ENCODE results near the gene TMEM238. TPM values are rescaled to one million over a fixed set of nuclear protein-coding genes. Genes with fewer than 3 reads are reported as not detected.
"Not testable (repeated sequence)": the region's sequence is repeated elsewhere in the genome, so short reads cannot be mapped to it uniquely, and the experiment has no call there.

Gene TMEM238, protein sequence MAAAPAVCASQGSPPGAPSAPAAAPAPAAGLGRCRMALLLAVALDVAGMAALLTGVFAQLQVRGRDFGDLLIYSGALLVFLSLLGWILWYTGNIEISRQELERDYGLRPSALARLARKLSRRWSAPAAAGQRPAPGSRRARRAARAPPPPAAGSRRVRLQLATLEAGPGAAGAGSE
- 0.22 and 0.40 TPM in 2 replicates for total RNA-seq

DNA sequence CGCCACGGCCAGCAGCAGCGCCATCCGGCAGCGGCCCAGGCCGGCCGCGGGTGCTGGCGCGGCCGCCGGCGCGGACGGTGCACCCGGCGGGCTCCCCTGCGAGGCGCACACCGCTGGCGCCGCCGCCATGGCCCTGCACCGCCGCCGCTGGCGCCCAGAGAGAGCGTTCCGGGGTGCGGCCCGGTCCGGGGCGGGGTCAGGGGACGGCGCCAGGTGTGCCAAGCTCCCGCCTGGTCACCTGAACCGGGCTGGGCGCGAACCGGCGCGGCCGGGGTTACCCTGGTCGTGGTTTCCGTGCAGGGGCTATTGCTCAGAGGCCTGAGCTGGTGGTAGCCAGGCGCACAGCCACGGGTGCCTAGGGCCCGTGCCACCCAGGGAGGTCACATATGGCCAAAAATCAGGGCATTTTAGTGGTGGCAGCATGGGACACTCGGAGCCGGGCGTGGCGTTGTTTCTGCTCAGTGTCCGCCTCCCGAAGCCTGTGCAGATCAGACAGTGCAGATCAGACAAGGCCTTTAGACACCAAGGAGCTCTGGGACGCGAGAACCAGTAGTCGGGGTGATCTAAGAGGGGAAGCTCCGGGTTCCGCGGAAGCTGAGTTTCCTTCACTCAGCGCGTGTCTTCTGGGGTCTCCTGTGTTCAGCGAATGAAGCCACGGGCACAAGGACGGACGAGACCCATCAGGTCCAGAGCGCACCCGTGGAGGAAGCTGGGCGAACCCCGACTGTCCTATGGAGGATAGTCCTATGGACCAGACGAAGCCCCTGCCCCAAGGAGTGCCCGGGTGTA lies at the start of gene TMEM238:
TSS of gene TMEM238 (minus strand) at position 162 of the 789 bp plus-strand sequence. CDS start at position 129, 33 bp downstream.
- no peak for DNase-seq (ENCODE audit: low read depth in 2 of 2)

DNA sequence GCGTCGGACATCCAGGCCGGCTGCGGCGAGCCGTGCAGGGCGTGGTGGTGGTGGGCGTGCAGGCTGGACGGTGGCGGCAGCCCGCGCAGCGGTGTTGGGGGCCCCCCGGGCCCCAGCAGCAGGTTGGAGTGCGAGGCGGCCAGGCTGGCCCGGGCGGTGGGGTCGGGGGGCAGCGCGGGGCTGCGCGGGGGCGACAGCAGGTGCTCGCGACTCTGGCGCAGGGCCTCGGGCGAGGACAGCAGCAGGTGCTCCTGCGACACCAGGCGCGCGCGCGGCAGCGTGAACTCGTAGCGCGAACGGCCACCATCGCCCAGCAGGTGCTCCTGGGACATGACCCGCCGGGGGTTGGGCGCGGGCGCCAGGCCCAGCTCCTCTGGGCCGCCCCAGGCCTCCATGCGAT lies 49.2 kb upstream of the TMEM238 start:
- no peak for DNase-seq (ENCODE audit: low read depth in 2 of 2)

DNA sequence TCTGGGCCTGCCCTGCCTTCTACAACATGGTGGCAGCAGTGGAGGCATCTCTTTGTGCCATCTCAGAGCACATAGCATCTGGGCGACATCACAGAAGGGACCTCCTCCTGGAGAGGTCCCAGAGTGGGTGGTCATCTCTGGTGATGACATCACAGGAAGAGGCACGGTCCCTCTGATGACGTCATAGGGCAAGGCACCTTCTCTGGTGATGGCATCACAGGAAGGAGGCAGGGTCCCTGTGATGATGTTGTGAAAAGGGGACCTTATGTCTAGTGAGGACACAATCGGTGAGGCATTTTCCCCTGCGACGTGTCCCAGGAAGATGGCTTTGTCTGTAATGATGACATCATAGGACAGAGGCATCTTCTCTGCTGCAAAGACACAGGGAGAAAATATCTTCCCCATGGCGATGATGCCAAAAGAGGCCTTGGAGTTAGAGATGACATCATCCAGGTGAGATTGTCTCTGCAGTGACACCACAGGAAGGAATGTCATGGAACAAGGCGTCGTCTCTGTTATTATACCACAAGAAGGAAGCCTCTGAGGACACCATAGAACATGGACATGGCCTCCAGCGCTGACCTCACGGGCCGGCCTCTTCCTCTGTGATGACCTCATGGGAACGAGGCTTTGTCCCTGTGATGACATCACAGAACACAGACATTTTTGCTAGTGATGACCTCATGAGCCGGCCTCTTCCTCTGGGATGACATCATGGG lies 48.3 kb upstream of the TMEM238 start:
- no peak for DNase-seq (ENCODE audit: low read depth in 2 of 2)

DNA sequence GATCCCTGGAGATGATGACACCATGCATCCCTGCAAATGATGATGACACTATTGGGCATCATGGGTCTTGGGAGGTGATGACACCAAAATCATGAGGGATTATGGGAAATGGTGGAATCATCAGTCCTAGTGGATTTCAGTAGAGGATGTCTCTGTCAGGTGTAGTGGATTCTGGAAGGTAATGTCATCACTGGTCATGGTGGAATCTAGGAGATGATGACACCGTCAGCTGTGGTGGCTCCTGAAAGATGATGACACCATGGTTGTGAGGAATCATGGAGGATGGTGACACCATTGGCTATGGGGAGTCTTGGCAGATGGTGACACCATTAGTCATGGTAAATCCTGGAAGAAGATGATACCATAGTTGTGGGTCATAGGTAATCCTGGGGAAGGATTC lies 47.1 kb upstream of the TMEM238 start:
- no peak for DNase-seq (ENCODE audit: low read depth in 2 of 2)

DNA sequence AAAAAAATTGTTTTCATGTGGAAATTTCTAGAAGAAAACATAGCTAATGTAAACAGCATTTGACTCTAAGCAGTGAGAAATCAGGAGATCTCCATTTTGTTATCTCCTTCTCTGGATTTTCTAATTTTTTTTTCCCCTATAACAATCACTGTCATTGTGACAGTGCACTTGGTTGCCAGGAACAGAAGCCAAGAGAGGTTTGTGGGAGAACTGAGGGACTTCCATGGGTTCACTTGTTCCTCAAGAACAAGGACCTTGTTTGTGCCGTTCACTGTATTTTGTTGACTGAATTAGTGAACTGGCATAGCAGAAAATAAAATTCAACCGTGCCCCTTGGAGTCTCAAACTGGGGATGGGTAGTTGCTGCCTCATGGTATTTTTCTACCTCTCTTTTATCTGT lies 42.0 kb upstream of the TMEM238 start:
- DNase-seq (ENCODE audit: low read depth in 2 of 2), result no peak

DNA sequence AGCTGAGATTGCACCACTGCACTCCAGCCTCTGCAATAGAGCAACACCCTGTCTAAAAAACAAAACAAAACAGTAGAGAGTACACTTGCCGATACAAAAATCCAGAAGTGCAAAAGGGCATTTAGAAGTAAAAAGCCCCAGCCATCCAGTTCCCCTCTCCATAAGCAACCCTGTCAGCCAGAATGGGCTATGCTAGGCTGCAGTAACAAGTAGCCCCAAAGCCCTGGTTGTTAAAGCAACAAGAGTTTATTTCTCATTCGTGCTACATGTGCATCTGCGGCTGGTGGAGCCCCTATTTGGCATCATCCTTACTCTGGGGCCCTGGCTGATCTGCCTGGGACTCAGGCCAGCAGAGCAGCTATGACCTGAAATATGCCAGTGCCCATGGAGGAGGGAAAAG lies 40.4 kb upstream of the TMEM238 start:
- no peak for DNase-seq (ENCODE audit: low read depth in 2 of 2)

DNA sequence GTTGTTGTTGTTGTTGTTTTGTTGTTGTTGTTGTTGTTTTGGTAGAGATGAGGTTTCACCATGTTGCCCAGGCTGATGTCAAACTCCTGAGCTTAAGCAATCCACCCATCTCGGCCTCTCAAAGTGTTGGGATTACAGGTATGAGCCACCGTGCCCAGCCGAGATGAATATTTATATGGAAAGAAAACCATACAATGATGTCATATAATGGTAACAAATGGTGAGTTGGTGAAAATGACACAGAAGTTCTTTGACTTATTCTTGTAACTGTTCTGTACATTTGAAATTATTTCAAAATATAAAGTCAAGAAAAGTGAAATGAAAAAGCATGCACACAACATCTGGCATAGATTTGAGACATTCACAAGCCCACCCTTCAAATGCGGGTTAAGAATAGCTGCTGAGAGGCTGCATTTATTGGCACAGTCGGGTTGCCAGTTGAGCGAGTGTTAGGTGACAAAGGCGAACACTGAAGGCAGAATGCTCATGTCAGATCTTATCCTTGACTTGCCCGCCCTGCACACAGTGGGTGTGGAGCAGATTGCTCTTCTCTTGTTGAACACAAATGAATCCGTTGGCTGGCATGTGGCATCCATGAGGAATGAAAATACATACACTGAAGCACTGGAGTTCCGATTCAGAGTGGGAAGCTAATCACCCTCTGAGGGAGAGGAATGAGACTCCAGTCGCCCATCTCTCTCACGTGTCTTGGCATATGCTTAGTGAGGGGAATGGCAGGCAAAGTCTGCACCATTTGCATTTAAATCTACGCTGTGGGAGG lies 39.3 kb upstream of the TMEM238 start:
- no peak for DNase-seq (ENCODE audit: low read depth in 2 of 2)

DNA sequence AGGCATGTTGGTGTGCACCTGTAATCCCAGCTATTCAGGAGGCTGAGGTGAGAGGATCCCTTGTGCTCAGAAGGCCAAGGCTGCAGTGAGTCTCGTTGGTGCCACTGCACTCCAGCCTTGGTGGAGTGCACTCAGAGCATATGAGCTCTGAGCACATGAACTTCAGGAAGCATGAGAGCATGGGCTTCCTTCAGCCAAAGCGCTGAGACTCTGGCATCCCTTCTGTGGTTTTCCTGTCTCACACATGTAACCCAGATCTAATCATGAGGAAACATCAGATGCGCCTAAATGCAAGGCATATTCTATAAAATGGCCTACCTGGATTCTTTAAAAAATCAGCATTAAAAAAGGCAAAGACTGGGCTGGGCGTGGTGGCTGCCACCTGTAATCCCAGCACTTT lies 37.2 kb upstream of the TMEM238 start:
- peak in 1 of 2 donors; percentile 61 for DNase-seq (ENCODE audit: low read depth in 2 of 2)

DNA sequence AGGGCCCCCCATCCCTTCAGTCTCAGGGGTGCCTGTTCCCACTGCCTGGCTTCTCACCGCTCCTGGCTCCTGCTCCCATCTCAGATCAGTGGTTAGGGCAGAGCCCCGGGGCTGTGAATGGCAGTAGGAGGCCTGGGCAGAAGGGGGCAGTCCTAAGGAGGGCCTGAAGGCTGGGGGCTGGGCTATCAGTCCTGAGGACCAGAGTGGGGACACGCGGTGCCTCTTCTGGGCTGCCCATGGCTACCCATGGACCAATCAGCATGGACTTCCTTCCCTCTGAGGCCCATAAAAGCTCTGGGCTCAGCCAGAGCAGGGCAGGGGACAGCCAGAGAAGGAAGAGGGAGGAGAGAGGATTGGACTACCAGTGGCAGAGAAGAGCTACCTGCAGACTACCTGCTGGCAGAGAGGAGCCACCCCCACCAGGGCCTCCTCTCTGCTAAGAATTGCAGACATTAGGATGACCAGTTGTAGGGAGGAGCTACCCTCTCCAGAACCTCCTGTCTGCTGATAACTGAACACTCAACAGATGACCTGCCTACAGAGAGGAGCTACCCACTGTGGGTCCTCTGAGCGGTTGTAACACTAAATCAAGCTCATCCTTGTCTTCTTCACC lies 35.6 kb upstream of the TMEM238 start:
- no peak for DNase-seq (ENCODE audit: low read depth in 2 of 2)

DNA sequence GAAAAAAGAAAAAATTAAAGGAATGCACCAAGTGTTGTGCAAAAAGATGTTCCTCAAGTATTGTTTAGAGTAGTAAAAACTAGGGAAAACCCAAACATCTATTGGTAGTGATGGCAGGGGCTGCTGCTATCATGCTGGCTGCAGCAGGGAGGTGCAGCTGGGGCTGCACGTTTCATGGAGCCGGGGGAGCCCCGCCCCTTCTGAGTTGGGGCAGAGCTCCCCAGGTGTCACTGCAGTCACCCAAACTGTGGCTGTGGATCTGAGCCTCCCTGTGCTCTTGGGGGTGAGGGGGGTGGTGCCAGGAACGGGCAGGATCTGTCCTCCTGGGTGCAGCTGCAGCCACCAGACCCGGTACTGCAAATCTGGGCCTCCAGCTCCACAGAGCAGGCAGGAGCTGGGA lies 35.0 kb upstream of the TMEM238 start:
- DNase-seq (ENCODE audit: low read depth in 2 of 2), result no peak

DNA sequence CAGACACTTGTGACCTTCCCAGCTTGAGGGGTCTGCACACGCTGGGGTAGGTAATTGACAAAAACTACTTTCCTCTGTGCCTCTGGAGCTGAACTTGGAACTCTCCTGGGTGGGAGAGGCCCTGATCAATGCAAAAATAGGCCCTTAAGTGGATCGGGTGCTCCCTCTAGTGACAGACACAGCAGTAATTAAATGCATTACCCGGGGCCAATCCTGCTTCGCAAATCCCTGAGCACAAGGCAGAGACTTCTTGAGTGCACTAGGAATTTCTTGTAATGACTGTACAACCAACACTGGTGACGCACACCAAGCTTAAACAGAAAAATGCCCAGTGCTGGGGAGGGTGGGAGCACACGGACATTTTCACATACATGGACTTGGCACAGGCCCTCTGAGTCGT lies 34.1 kb upstream of the TMEM238 start:
- peak; percentile 79 to 82 for DNase-seq (ENCODE audit: low read depth in 2 of 2)

DNA sequence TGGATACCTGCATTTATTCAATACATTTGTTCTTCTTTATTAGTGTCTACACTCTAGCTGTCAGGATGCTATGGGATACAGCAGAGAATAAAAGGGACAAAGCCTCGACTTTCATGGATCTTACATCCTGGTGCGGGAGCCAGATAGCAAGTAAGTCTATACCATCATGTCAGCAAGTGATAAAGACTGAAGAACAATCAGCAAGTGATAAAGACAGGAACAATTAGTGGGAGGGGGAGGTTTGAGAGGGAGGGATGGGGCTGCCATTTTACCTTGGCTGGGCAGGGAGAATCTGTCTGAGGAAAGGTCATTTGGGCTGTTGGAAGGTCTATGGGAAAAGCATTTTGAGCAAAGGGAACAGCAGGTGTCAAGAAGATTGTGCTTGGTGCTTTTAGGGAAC lies 26.1 kb upstream of the TMEM238 start:
- no peak for DNase-seq (ENCODE audit: low read depth in 2 of 2)

DNA sequence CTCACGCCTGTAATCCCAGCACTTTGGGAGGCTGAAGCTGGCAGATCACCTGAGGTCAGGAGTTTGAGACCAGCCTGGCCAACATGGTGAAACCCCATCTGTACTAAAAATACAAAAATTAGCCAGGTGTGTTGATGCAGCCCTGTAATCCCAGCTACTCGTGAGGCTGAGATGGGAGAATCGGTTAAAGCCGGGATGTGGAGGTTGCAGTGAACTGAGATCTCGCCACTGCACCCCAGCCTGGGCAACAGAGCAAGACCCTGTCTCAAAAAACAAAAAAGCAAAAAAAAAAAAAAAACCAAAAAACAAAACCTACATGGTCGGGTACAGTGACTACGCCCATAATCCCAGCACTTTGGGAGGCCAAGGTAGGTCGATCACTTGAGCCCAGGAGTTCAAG lies 25.1 kb upstream of the TMEM238 start:
- DNase-seq (ENCODE audit: low read depth in 2 of 2), result not testable (repeated sequence)

DNA sequence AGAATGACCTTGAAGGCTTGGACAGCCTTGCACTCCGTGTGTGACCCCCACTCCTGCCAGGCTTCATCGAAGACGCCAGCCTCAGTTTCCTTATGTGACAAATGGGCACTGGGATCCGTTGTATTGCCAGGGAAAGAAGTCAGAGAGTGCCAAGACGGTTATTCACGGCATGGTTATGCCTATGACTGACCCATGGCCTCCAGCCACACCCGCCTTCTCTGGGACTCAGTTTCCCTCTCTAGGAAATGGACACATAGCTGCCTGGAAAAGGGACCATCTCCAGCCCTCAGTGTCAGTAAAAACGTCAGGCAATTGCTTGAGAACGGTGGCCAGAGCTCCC lies 24.4 kb upstream of the TMEM238 start:
- DNase-seq (ENCODE audit: low read depth in 2 of 2), result no peak

DNA sequence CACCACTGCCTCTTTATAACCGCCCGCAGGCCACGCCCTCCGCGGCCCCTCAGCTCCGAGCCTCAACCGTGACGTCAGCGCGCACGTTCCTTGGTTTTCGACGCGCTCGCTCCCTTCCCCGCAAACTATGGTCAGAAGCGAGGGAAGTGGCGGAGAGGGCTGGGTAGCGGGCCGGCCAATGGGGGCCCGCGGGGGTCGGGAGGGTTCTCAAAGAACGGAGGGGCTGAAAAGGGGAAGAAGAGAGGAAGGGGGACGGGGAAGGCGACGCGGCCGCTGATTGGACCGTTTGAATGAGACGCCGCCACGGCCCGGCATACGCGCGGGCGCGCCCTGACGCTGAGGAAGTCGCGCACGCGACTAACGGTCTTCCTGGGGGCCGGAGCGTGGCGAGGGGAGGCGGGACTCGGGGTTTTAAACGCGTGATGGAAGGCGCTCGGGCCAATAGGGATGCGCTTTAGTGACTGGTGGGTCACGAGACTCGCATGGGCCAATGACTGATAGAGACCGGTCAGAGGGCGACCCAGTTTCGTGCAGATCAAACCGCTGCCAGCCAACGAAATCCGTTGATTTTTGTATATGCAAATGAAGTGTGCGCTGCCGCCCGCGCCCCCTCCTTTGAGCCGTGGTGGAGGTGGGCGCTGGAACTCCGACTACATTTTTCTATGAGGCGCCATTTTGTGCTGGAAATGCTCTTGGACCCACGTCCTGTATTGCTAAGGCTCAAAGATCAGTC lies 23.9 kb upstream of the TMEM238 start:
- DNase-seq (ENCODE audit: low read depth in 2 of 2), result peak; percentile 100

DNA sequence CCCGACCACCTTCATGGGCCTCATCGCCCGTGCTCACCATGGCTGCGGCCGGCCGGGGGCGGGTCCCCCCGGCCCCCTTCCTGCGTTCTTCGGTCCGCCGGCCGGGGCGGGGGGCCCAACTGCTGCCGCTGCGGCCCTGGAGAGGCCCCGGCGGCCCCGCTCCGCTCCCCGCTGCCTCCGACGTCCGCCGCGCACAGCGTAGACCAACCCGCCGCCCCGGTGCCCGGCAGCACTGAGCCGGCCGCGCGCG lies 23.4 kb upstream of the TMEM238 start, which contains the start of gene UBE2S:
TSS of gene UBE2S (minus strand) at position 239 of the 250 bp plus-strand sequence. CDS start at position 40, 199 bp downstream.
- DNase-seq (ENCODE audit: low read depth in 2 of 2), result not testable (repeated sequence)

DNA sequence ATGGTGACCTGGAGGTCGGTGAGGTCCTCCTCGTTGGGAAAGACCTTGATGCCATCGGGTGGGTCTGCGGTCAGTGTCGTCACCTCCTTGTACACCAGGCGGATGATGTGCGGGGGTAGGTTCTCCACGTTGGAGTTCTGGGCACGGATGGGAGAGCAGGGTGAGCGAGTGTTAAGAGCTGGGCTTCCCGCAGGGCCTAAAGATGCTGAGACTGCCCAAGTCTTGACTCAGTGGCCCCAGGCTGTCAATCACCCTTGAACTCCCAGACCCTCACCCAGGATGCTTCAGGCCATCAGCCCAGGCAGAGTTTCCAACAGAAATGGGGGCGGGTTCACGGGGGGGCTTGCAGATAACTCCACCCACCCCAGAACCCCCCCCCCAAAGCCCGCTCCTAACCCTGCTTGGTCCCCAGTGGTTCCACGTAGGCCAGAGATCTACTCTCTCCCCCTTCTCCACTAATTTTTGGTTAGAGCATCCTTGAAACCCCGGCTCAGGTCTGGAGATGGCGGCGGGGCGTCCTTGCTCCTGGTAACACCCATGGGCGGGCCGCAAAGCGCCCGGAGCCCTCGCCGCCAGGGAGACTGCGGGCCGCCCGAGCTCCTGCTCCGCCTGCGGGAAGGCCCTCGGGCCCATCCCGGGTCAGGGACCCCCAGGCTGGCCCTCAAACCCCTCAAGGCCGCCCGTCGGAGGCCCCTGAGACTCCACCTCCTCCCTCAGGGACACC lies 22.9 kb upstream of the TMEM238 start:
- peak; percentile 51 to 56 for DNase-seq (ENCODE audit: low read depth in 2 of 2)

DNA sequence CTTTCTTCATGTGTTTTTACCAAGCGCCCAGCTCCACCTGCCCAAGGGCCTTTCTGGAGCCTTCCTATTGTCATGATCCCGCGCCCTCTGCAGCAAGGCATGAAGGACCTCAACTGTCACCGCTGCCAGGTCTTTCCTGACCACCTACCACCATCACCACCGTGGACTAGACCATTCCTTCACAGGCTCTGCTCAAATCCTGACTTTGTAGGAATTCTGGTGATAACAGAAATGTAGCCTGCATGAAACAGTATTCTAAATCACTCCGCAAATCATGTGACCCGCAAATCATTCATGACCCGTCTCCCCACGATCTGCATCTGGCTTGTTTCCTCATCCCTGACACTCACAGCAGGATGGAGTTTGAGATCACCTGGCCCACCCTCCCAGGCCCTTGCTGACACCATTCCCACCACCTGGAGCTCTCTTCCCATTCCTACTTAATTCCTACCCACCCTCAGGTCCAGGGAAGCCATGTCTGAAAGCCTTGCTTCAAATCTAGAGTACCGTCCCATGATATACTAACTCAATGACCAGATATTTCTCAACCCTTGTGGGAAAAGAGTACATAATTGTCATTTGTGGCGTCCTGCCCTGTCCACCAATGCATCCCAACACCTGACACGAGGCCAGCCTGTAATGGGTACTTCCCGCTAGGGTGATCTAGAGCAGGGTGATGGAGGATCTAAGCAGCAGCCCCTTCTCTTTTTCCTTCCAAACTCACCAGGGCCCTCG lies 22.2 kb upstream of the TMEM238 start:
- no peak for DNase-seq (ENCODE audit: low read depth in 2 of 2)

DNA sequence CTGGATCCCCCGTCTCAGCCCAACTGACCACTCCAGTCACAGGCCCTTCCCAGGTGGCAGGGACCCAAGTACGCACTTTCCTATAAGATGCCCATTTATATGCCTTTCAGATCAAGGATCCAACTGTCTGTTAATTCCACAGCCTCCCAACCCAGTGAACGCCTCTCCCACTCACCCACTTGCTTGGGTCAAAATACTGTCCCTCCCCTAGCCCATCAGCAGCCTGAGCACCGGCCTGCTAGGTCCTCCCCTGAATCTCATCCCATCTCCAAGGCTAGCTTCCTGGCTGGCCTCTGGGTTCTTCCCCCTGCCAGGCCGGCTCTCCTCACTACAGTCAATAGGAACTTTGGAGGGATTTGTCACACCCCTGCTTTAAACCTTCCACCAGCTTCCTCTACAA lies 21.5 kb upstream of the TMEM238 start:
- DNase-seq (ENCODE audit: low read depth in 2 of 2), result no peak

DNA sequence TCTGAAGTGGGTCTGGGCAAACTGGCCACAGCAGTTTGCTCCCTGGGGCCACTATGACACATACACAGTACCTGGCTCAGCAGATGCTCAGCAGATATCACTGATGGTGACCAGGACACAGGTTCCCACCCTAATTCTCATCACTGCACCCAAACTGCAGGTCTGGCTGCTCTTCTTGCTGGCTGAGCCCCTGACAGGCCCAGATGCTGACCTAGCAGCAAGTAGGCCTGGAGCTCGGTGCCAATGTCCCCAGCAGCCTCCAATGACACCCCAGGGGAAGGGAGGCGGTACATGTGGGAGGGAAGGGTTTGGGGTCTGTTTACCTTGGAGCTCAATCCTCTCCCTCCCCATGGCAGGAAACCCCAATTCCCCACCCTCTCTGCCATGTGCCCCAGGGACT lies 18.4 kb upstream of the TMEM238 start:
- DNase-seq (ENCODE audit: low read depth in 2 of 2), result no peak

All from lung microvascular endothelial cell (primary cell).